OCI-LY7 (cell line): Measurements from ENCODE around the gene ZNF750. TPM values are rescaled to one million over a fixed set of nuclear protein-coding genes. Genes with fewer than 3 reads are reported as not detected.

ENCODE experiments used
- BruUV-seq: library from RNA; stranded (reverse); fragments of 400-500 nt; replicated peaks from 2 replicates; lab custom pipeline; 2021; lab: Mats Ljungman, UMichigan
- CTCF ChIA-PET: fragments of 300-600 bp; sonication (Branson Sonifier 250); formaldehyde crosslinking; loops from one replicate; lab custom pipeline; 2022; ENCODE audit warnings: antibody characterized with exemption; ENCODE audit not compliant: unreplicated experiment; lab: Charles Lee
- POLR2A ChIA-PET: fragments of 300-600 bp; sonication (Branson Sonifier 250); formaldehyde crosslinking; loops from one replicate; lab custom pipeline; 2022; ENCODE audit warnings: antibody characterized with exemption; lab: Charles Lee
- DNase-seq: peaks from one replicate; pipeline ENCODE4 v3.0.0-alpha.2; 2015; ENCODE audit warnings: low spot score
- H2AFZ ChIP-seq: fragments of 200-600 bp; sonication (generic), shearing (Covaris generic); 2 replicates; pipeline ENCODE4 v1.6.1; 2014; ENCODE audit warnings: mild to moderate bottlenecking, antibody characterized with exemption, low read length, moderate library complexity
- H3K27ac ChIP-seq: fragments of 200-600 bp; sonication (generic); 2 replicates; pipeline ENCODE4 v1.5.1; 2014; ENCODE audit warnings: mixed run types, low read depth, mild to moderate bottlenecking, moderate library complexity, low read length, inconsistent platforms; ENCODE audit not compliant: poor library complexity, severe bottlenecking
- H3K36me3 ChIP-seq: fragments of 200-600 bp; sonication (generic); 2 replicates; pipeline ENCODE4 v1.6.1; 2014; ENCODE audit warnings: mild to moderate bottlenecking, antibody characterized with exemption, low read length, moderate library complexity, mixed read lengths; ENCODE audit not compliant: insufficient read depth
- H3K4me1 ChIP-seq: fragments of 200-600 bp; sonication (generic); 2 replicates; pipeline ENCODE4 v1.5.1; 2014; ENCODE audit warnings: mild to moderate bottlenecking, low read length; ENCODE audit not compliant: insufficient read depth, poor library complexity, severe bottlenecking
- H3K4me2 ChIP-seq: fragments of 200-600 bp; sonication (generic); 2 replicates; pipeline ENCODE4 v1.6.1; 2014; ENCODE audit warnings: mild to moderate bottlenecking, low read length
- H3K4me3 ChIP-seq: fragments of 200-600 bp; sonication (generic); 2 replicates; pipeline ENCODE4 v1.5.1; 2014; ENCODE audit warnings: mild to moderate bottlenecking, low read depth, low read length; ENCODE audit not compliant: poor library complexity, severe bottlenecking
- H3K79me2 ChIP-seq: fragments of 200-600 bp; sonication (generic); 2 replicates; pipeline ENCODE4 v1.6.1; 2016; ENCODE audit warnings: low read depth, mild to moderate bottlenecking, low read length, moderate library complexity, mixed read lengths; ENCODE audit not compliant: insufficient read depth
- H3K9me2 ChIP-seq: fragments of 200-600 bp; sonication (generic); 2 replicates; pipeline ENCODE4 v1.6.1; 2016; ENCODE audit warnings: mild to moderate bottlenecking, low read length, mixed read lengths; ENCODE audit not compliant: insufficient read depth
- H3K9me3 ChIP-seq: fragments of 200-600 bp; sonication (generic); 2 replicates; pipeline ENCODE4 v1.6.1; 2014; ENCODE audit warnings: mild to moderate bottlenecking, mixed run types, low read length, mixed read lengths
- H4K20me1 ChIP-seq: fragments of 200-600 bp; sonication (generic); 2 replicates; pipeline ENCODE4 v1.6.1; 2014; ENCODE audit warnings: mild to moderate bottlenecking, antibody characterized with exemption, low read length, moderate library complexity, mixed read lengths; ENCODE audit not compliant: insufficient read depth
- EZH2phosphoT487 ChIP-seq: fragments of 200-600 bp; sonication (generic); IDR thresholded peaks from 2 replicates; pipeline ENCODE4 v1.6.1; 2018; ENCODE audit warnings: low read depth, borderline replicate concordance, mild to moderate bottlenecking, mixed run types, antibody characterized with exemption, low read length, moderate library complexity, mixed read lengths
- intact Hi-C: fragments of 100-400 bp; cut with micrococcal nuclease; formaldehyde crosslinking; loops from one replicate; pipeline ENCODE4 v1.10.0; 2022; ENCODE audit not compliant: unreplicated experiment
- total RNA-seq, 2 experiments: library from RNA; depleted of rRNA in 1 of 2; stranded (reverse); fragments of >200 nt in 1 of 2; shearing (Covaris generic) in 1 of 2; gene quantifications; 2 replicates each; pipeline ENCODE4 v1.2.3, GENCODE V29; 2014 to 2022
- TF ChIP-seq, protein P1 (sequence below): fragments of 200-600 bp; sonication (generic); conservative IDR thresholded peaks from 2 replicates; pipeline ENCODE4 v1.5.1; 2014; ENCODE audit warnings: mild to moderate bottlenecking, antibody characterized with exemption, low read length, moderate library complexity, mixed read lengths

The ZNF750 gene
- total RNA-seq, 2 experiments from 2014 or later, result not detected

GRCh38 chr17:82878527-82878926, 38.7 kb upstream of the ZNF750 start:
- Histone ChIP-seq H4K20me1 (no peaks in the 10 kb centered on the region), H3K4me2 (no peak overlapping the region), H3K27ac (no peak overlapping the region), H3K9me3 (no peaks in the 10 kb centered on the region), H2AFZ (no peak overlapping the region), H3K4me1 (peaks cover 19% of the 10 kb centered on the region), H3K36me3 (peaks cover 6% of the 10 kb centered on the region; the same call in 1 of the 2 replicates), H3K4me3 (no peak overlapping the region), H3K79me2 (no peaks in the 10 kb centered on the region), H3K9me2 (no peaks in the 10 kb centered on the region)
- no TSS peak for BruUV-seq
- ChIA-PET CTCF (no interaction called here), POLR2A (interaction anchor here (0.6 kb wide), 1 partner anchor 11 kb away, joined by 3 read pairs; no protein-coding TSS in a partner anchor)
- intact Hi-C loops, result no loop called here
- no peak for TF ChIP-seq EZH2phosphoT487
- TF ChIP-seq, protein P1, sequence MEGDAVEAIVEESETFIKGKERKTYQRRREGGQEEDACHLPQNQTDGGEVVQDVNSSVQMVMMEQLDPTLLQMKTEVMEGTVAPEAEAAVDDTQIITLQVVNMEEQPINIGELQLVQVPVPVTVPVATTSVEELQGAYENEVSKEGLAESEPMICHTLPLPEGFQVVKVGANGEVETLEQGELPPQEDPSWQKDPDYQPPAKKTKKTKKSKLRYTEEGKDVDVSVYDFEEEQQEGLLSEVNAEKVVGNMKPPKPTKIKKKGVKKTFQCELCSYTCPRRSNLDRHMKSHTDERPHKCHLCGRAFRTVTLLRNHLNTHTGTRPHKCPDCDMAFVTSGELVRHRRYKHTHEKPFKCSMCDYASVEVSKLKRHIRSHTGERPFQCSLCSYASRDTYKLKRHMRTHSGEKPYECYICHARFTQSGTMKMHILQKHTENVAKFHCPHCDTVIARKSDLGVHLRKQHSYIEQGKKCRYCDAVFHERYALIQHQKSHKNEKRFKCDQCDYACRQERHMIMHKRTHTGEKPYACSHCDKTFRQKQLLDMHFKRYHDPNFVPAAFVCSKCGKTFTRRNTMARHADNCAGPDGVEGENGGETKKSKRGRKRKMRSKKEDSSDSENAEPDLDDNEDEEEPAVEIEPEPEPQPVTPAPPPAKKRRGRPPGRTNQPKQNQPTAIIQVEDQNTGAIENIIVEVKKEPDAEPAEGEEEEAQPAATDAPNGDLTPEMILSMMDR, result no peak
- DNase-seq, result no peak

DNA sequence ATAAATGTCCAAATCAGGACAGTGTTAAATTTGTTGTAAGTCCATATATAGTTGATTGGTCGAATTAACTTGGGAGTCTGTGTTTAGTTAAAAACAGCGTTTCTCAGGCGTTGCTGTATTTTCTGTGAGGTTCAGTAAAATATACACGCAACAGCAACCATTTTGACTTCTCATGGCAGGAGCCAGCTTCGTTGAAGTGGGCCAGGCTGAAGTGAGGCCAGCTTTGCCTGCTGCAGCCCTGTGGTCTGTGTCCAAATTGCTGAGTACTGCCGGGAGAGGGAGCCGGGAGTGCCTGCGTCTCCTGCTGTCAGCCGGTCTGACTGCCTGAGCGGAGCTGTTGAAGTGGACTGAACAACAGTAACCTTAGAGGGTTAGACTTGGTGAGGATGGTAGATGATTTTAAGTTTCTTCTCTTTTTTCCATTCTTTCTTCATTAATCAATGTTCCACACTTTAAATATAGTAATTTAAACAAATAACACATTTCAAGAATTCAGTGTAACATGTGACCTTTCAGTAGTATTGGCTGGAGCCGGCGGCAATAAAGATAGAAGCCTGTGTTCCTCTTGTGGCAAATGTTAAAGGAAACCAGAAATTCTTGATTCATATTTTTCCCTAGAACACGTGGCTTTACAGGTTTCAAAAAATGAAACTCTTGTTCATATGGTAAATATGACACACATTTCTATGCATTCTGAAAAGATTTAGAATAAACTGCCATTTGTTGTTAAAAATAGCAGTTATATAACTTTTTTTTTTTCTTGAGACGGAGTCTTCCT, 37.0 kb upstream of the ZNF750 start:
- H3K9me2 ChIP-seq, result no peaks in the 10 kb centered on the region
- intact Hi-C loops, result no loop called here
- no peak overlapping the region for H2AFZ ChIP-seq
- H3K9me3 ChIP-seq, result no peaks in the 10 kb centered on the region
- TF ChIP-seq, protein P1, result 0 out of 2 replicates have a peak, but pooled peaks have one; percentile 35
- no peak for TF ChIP-seq EZH2phosphoT487
- peaks cover 15% of the 10 kb centered on the region; the same call in 1 of the 2 replicates for H3K36me3 ChIP-seq
- ChIA-PET POLR2A (interaction anchor here (1.5 to 1.9 kb wide), 2 partner anchors 9 to 13 kb away, joined by 3 to 9 read pairs; no protein-coding TSS in a partner anchor), CTCF (interaction anchor here (1.0 kb wide), 1 partner anchor 8 kb away, joined by 5 read pairs; no protein-coding TSS in a partner anchor)
- peaks cover 37% of the 10 kb centered on the region for H3K4me1 ChIP-seq
- no peak for DNase-seq
- no peak overlapping the region for H3K27ac ChIP-seq
- H4K20me1 ChIP-seq, result no peaks in the 10 kb centered on the region
- no peak overlapping the region for H3K4me3 ChIP-seq
- peaks cover 4% of the 10 kb centered on the region; the same call in 1 of the 2 replicates for H3K79me2 ChIP-seq
- no TSS peak for BruUV-seq
- H3K4me2 ChIP-seq, result peak overlapping the region; percentile 12
